Activated B cell treated with CpG ODN at 0.5 μM for 24 hours (primary cell): Measurements from ENCODE around the gene CTIF. TPM values are rescaled to one million over a fixed set of nuclear protein-coding genes. Genes with fewer than 3 reads are reported as not detected.
"Not testable (repeated sequence)": the region's sequence is repeated elsewhere in the genome, so short reads cannot be mapped to it uniquely, and the experiment has no call there.

Experiments
- ATAC-seq: fragments of 200-7000 bp; cut with Tn5 transposase; one replicate; pipeline ENCODE4 v1.10.0; 2021; ENCODE audit warnings: low read depth, mild to moderate bottlenecking, moderate library complexity
- CTCF ChIA-PET: fragments of 350-600 bp; sonication (Branson Sonifier 250); formaldehyde crosslinking; loops from one replicate; lab custom pipeline; 2021; ENCODE audit warnings: antibody characterized with exemption; lab: Charles Lee
- POLR2A ChIA-PET: fragments of 350-600 bp; sonication (Branson Sonifier 250); formaldehyde crosslinking; loops from one replicate; lab custom pipeline; 2021; ENCODE audit warnings: antibody characterized with exemption; lab: Charles Lee
- DNase-seq: peaks from one replicate; pipeline ENCODE4 v3.0.0; 2022
- H3K27ac Mint-ChIP-seq: one replicate; pipeline ENCODE4 v1.8.0; 2020; ENCODE audit warnings: mixed read lengths
- H3K27me3 Mint-ChIP-seq: one replicate; pipeline ENCODE4 v1.8.0; 2021; ENCODE audit warnings: mixed read lengths
- H3K36me3 Mint-ChIP-seq: one replicate; pipeline ENCODE4 v1.8.0; 2021; ENCODE audit warnings: low read depth, mixed read lengths
- H3K4me1 Mint-ChIP-seq: one replicate; pipeline ENCODE4 v1.8.0; 2021; ENCODE audit warnings: mixed read lengths
- H3K4me3 Mint-ChIP-seq: one replicate; pipeline ENCODE4 v1.8.0; 2020; ENCODE audit warnings: mild to moderate bottlenecking, mixed read lengths
- H3K9me3 Mint-ChIP-seq: one replicate; pipeline ENCODE4 v1.8.0; 2020; ENCODE audit warnings: mixed read lengths
- CTCF ChIP-seq: fragments of 200-600 bp; IDR thresholded peaks from one replicate; pipeline ENCODE4 v1.8.0; 2022; ENCODE audit warnings: antibody characterized with exemption, mild to moderate bottlenecking
- intact Hi-C: fragments of 100-400 bp; cut with micrococcal nuclease; formaldehyde crosslinking; loops from one replicate; pipeline ENCODE4 v1.15.1; 2024
- total RNA-seq: library from RNA; stranded (reverse); gene quantifications from 2 replicates; pipeline ENCODE4 v1.2.3, GENCODE V29; 2022

Gene CTIF
- total RNA-seq, 1 donor from 2014 or later = 9.3 TPM

- TF ChIP-seq CTCF = no peak
- peaks cover 10% of the 10 kb centered on the region for H3K4me1 Mint-ChIP-seq
- H3K36me3 Mint-ChIP-seq = no peaks in the 10 kb centered on the region
- no peak overlapping the region for H3K27ac Mint-ChIP-seq
- ChIA-PET CTCF (interaction anchor here (0.9 kb wide), 1 partner anchor 527 kb away, joined by 3 read pairs; no protein-coding TSS in a partner anchor), POLR2A (no interaction called here)
- DNase-seq (no peak), ATAC-seq (peak; percentile 42)
- H3K9me3 Mint-ChIP-seq = no peaks in the 10 kb centered on the region
- H3K4me3 Mint-ChIP-seq = no peak overlapping the region
- intact Hi-C loops = no loop called here
- H3K27me3 Mint-ChIP-seq = no peaks in the 10 kb centered on the region
Measured at GRCh38 chr18:48711651-48712486, 173.0 kb downstream of the CTIF start.

- Mint-ChIP-seq H3K9me3 (peaks cover 2% of the 10 kb centered on the region), H3K27me3 (no peaks in the 10 kb centered on the region), H3K27ac (no peak overlapping the region), H3K4me1 (peaks cover 10% of the 10 kb centered on the region), H3K4me3 (no peak overlapping the region), H3K36me3 (no peaks in the 10 kb centered on the region)
- no peak for DNase-seq
- TF ChIP-seq CTCF = no peak
- ChIA-PET POLR2A (no interaction called here), CTCF (interaction anchor here (0.7 kb wide), 1 partner anchor 494 kb away, joined by 3 read pairs; no protein-coding TSS in a partner anchor)
- ATAC-seq = no peak
- intact Hi-C loops = no loop called here
Measured at GRCh38 chr18:48713309-48713708, 174.5 kb downstream of the CTIF start.

GRCh38 chr18:48714873-48715272, 176.0 kb downstream of the CTIF start:
- no peak for DNase-seq
- Mint-ChIP-seq H3K27me3 (no peaks in the 10 kb centered on the region), H3K4me3 (no peak overlapping the region), H3K27ac (no peak overlapping the region), H3K9me3 (peaks cover 4% of the 10 kb centered on the region), H3K4me1 (peaks cover 10% of the 10 kb centered on the region), H3K36me3 (peaks cover 4% of the 10 kb centered on the region)
- ChIA-PET POLR2A (no interaction called here), CTCF (no interaction called here)
- no peak for ATAC-seq
- intact Hi-C loops = no loop called here
- TF ChIP-seq CTCF = no peak

- no peak overlapping the region for H3K27ac Mint-ChIP-seq
- DNase-seq = no peak
- H3K36me3 Mint-ChIP-seq = peaks cover 4% of the 10 kb centered on the region
- peaks cover 10% of the 10 kb centered on the region for H3K4me1 Mint-ChIP-seq
- no peak for TF ChIP-seq CTCF
- no peaks in the 10 kb centered on the region for H3K27me3 Mint-ChIP-seq
- intact Hi-C loops = no loop called here
- ATAC-seq = peak; percentile 73
- CTCF ChIA-PET = no interaction called here
- H3K4me3 Mint-ChIP-seq = no peak overlapping the region
- peaks cover 4% of the 10 kb centered on the region for H3K9me3 Mint-ChIP-seq
- POLR2A ChIA-PET = no interaction called here
Measured at GRCh38 chr18:48715711-48716361, 177.0 kb downstream of the CTIF start.

GRCh38 chr18:48717227-48717626, 178.4 kb downstream of the CTIF start:
- ATAC-seq, H3K27me3 Mint-ChIP-seq, H3K9me3 Mint-ChIP-seq, DNase-seq, H3K4me3 Mint-ChIP-seq, H3K27ac Mint-ChIP-seq, H3K4me1 Mint-ChIP-seq, POLR2A ChIA-PET, H3K36me3 Mint-ChIP-seq, intact Hi-C loops, CTCF ChIA-PET: not testable (repeated sequence)
